KMS-11 (cell line): ENCODE data around the gene LXN.

Experiments used
- H2AFZ ChIP-seq: fragments of 200-600 bp; sonication (generic); 2 replicates; pipeline ENCODE4 v1.6.1; 2016; ENCODE audit warnings: antibody characterized with exemption, mixed run types, low read depth
- H3K27ac ChIP-seq: fragments of 200-600 bp; sonication (generic); 2 replicates; pipeline ENCODE4 v1.6.1; 2016; ENCODE audit warnings: mild to moderate bottlenecking, mixed run types
- H3K27me3 ChIP-seq: fragments of 200-600 bp; sonication (generic); 2 replicates; pipeline ENCODE4 v1.6.1; 2017; ENCODE audit warnings: mild to moderate bottlenecking, low read depth, mixed run types, moderate library complexity; ENCODE audit not compliant: insufficient read depth
- H3K36me3 ChIP-seq: fragments of 200-600 bp; sonication (generic); 2 replicates; pipeline ENCODE4 v1.6.1; 2017; ENCODE audit warnings: mild to moderate bottlenecking, mixed run types; ENCODE audit not compliant: insufficient read depth
- H3K4me1 ChIP-seq: fragments of 200-600 bp; sonication (generic); 2 replicates; pipeline ENCODE4 v1.6.1; 2016; ENCODE audit warnings: mild to moderate bottlenecking, low read depth, mixed run types; ENCODE audit not compliant: poor library complexity, severe bottlenecking
- H3K4me2 ChIP-seq: fragments of 200-600 bp; sonication (generic); 2 replicates; pipeline ENCODE4 v1.7.0; 2016; ENCODE audit warnings: mild to moderate bottlenecking, mixed run types
- H3K4me3 ChIP-seq: fragments of 200-600 bp; sonication (generic); IDR thresholded peaks from 2 replicates; pipeline ENCODE4 v1.6.1; 2017; ENCODE audit warnings: low read depth, low read length, mixed read lengths; ENCODE audit not compliant: insufficient read depth
- H3K79me2 ChIP-seq: fragments of 200-600 bp; sonication (generic); 2 replicates; pipeline ENCODE4 v1.6.1; 2016; ENCODE audit warnings: low read depth, mixed run types; ENCODE audit not compliant: insufficient read depth
- H3K9ac ChIP-seq: fragments of 200-600 bp; sonication (generic); 2 replicates; pipeline ENCODE4 v1.6.1; 2016; ENCODE audit warnings: mild to moderate bottlenecking, mixed run types
- H4K20me1 ChIP-seq: fragments of 200-600 bp; sonication (generic); 2 replicates; pipeline ENCODE4 v1.6.1; 2016; ENCODE audit warnings: mild to moderate bottlenecking, mixed run types; ENCODE audit not compliant: insufficient read depth
- CTCF ChIP-seq: fragments of 200-600 bp; sonication (generic); conservative IDR thresholded peaks from 2 replicates; pipeline ENCODE4 v1.6.1; 2017; ENCODE audit warnings: low read depth, mild to moderate bottlenecking, antibody characterized with exemption, low read length, moderate library complexity, mixed read lengths

LXN gene

GRCh38 chr3:158660711-158661110, 11.7 kb downstream of the LXN start:
- H3K27me3 ChIP-seq, result no peaks in the 10 kb centered on the region
- H3K79me2 ChIP-seq, result no peaks in the 10 kb centered on the region
- peaks cover 26% of the 10 kb centered on the region; the same call in 1 of the 2 replicates for H3K36me3 ChIP-seq
- H3K4me3 ChIP-seq, result no peak overlapping the region
- no peak overlapping the region for H2AFZ ChIP-seq
- H4K20me1 ChIP-seq, result no peaks in the 10 kb centered on the region
- H3K4me2 ChIP-seq, result no peak overlapping the region
- no peak overlapping the region for H3K27ac ChIP-seq
- peaks cover 6% of the 10 kb centered on the region for H3K4me1 ChIP-seq
- no peak for TF ChIP-seq CTCF
- H3K9ac ChIP-seq, result no peak overlapping the region

GRCh38 chr3:158659454-158660237, 12.8 kb downstream of the LXN start:
- Histone ChIP-seq H2AFZ (no peak overlapping the region), H3K9ac (no peak overlapping the region), H3K36me3 (peaks cover 19% of the 10 kb centered on the region; the same call in 1 of the 2 replicates), H3K79me2 (no peaks in the 10 kb centered on the region), H3K4me3 (no peak overlapping the region), H4K20me1 (no peaks in the 10 kb centered on the region), H3K4me2 (no peak overlapping the region), H3K4me1 (peaks cover 6% of the 10 kb centered on the region), H3K27ac (no peak overlapping the region), H3K27me3 (no peaks in the 10 kb centered on the region)
- TF ChIP-seq CTCF, result peak; percentile 77

- Histone ChIP-seq H2AFZ (no peak overlapping the region), H3K4me2 (no peak overlapping the region), H3K27me3 (no peaks in the 10 kb centered on the region), H4K20me1 (no peaks in the 10 kb centered on the region), H3K36me3 (peaks cover 19% of the 10 kb centered on the region; the same call in 1 of the 2 replicates), H3K27ac (no peak overlapping the region), H3K4me3 (no peak overlapping the region), H3K79me2 (no peaks in the 10 kb centered on the region), H3K4me1 (peaks cover 6% of the 10 kb centered on the region), H3K9ac (no peak overlapping the region)
- no peak for TF ChIP-seq CTCF
These were observed 13.6 kb downstream of the LXN start for GRCh38 chr3:158658889-158659288.

GRCh38 chr3:158652463-158652862, 20.0 kb downstream of the LXN start:
- no peaks in the 10 kb centered on the region for H4K20me1 ChIP-seq
- no peak overlapping the region for H3K27ac ChIP-seq
- no peak overlapping the region for H2AFZ ChIP-seq
- H3K9ac ChIP-seq, result no peak overlapping the region
- H3K36me3 ChIP-seq, result peaks cover 6% of the 10 kb centered on the region; the same call in 1 of the 2 replicates
- H3K4me1 ChIP-seq, result no peaks in the 10 kb centered on the region
- TF ChIP-seq CTCF, result no peak
- no peak overlapping the region for H3K4me2 ChIP-seq
- no peaks in the 10 kb centered on the region for H3K27me3 ChIP-seq
- H3K4me3 ChIP-seq, result no peak overlapping the region
- H3K79me2 ChIP-seq, result no peaks in the 10 kb centered on the region
